Measurements from ENCODE around the gene C2CD2L.
"Not testable (repeated sequence)": the region's sequence is repeated elsewhere in the genome, so short reads cannot be mapped to it uniquely, and the experiment has no call there.

The C2CD2L gene

GRCh38 chr11:119100994-119101758 is 6.0 kb upstream of the C2CD2L start:
- Histone ChIP-seq H3K4me1 (peaks cover 15% of the 10 kb centered on the region), H3K27me3 (ENCODE audit: low read depth) (no peaks in the 10 kb centered on the region), H3K4me3 (peak overlapping the region; percentile 71), H3K36me3 (replicated peaks) (peaks cover 29% of the 10 kb centered on the region), H3K9me3 (no peaks in the 10 kb centered on the region)
- in situ Hi-C loops (cut with MboI; ENCODE audit: low sequenced_read_pairs), result loop anchor here (5.0 kb wide), 1 partner anchor 96 kb away; no protein-coding TSS in a partner anchor
- peak in 1 of 2 experiments; percentile 60 for DNase-seq (ENCODE audit: low spot score in 2 of 2)

DNA sequence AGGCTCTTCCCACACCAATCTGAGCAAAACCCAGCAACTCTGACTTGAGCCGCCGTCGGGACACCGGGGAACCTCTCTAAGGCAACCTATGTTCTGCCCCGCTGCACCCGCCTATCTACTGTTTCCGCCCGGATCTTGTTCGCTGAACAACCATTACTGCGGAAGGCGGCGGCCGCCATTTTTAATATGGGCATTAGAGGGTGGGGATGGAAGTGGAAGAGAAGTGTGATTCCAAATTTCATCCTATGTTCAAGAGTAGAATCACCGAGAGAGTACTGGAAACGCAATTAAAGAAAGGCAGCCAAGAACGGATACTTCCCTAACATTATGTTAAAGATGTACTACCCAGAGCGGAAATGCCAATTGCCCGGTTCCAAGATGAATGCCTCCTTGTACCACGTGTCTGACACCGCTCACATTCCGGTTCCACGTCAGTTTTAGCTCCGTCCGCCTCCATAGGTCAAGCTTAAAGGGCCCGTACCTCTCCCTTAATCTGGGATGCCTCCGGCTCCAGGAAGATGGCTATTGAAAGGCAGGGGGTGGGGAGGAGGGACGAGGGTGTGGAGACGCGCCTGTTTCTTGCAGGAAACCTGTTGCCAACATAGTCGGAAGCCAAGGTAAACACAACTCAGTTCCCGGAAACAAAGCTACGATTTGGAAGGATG is 5.3 kb upstream of the C2CD2L start, which contains the start of gene DPAGT1:
DPAGT1 (minus strand) TSS at position 95 of the 665 bp plus-strand sequence. CDS start 198 bp downstream, outside the sequence.
- Histone ChIP-seq H3K9me3 (no peaks in the 10 kb centered on the region), H3K27me3 (ENCODE audit: low read depth) (no peaks in the 10 kb centered on the region), H3K36me3 (replicated peaks) (peaks cover 22% of the 10 kb centered on the region), H3K4me3 (peak within 1 kb of the TSS; percentile 71), H3K4me1 (peaks cover 23% of the 10 kb centered on the region)
- peak; percentile 95 to 97 for DNase-seq (ENCODE audit: low spot score in 2 of 2)
- in situ Hi-C loops (cut with MboI; ENCODE audit: low sequenced_read_pairs), result loop anchor here (5.0 kb wide), 1 partner anchor 95 kb away; no protein-coding TSS in a partner anchor

- Histone ChIP-seq H3K4me1 (peaks cover 24% of the 10 kb centered on the region), H3K4me3 (peak overlapping the region; percentile 71)
- DNase-seq (ENCODE audit: low spot score in 2 of 2); H3K27me3 ChIP-seq (ENCODE audit: low read depth); H3K36me3 ChIP-seq (replicated peaks); H3K9me3 ChIP-seq: not testable (repeated sequence)
- in situ Hi-C loops (cut with MboI; ENCODE audit: low sequenced_read_pairs), result loop anchor here (5.0 kb wide), 1 partner anchor 94 kb away; no protein-coding TSS in a partner anchor
Measured at GRCh38 chr11:119103161-119103664, 3.9 kb upstream of the C2CD2L start.

GRCh38 chr11:119103793-119104192 is 3.4 kb upstream of the C2CD2L start:
- in situ Hi-C loops (cut with MboI; ENCODE audit: low sequenced_read_pairs), result loop anchor here (5.0 kb wide), 1 partner anchor 94 kb away; no protein-coding TSS in a partner anchor
- DNase-seq (ENCODE audit: low spot score in 2 of 2), result no peak

GRCh38 chr11:119107538-119108145 is 498 bp downstream of the C2CD2L start:
- Histone ChIP-seq H3K36me3 (replicated peaks) (peaks cover 12% of the 10 kb centered on the region), H3K9me3 (no peaks in the 10 kb centered on the region), H3K4me3 (peak overlapping the region; percentile 73), H3K27me3 (ENCODE audit: low read depth) (no peaks in the 10 kb centered on the region), H3K4me1 (peaks cover 21% of the 10 kb centered on the region)
- DNase-seq (ENCODE audit: low spot score in 2 of 2), result no peak
- in situ Hi-C loops (cut with MboI; ENCODE audit: low sequenced_read_pairs), result no loop called here

More at GRCh38 chr11:119103793-119104192, 3.4 kb upstream of the C2CD2L start:
- H3K36me3 ChIP-seq (replicated peaks), result peaks cover 3% of the 10 kb centered on the region
- H3K27me3 ChIP-seq (ENCODE audit: low read depth), result no peaks in the 10 kb centered on the region
- H3K4me1 ChIP-seq, result peaks cover 29% of the 10 kb centered on the region
- no peaks in the 10 kb centered on the region for H3K9me3 ChIP-seq
- H3K4me3 ChIP-seq, result no peak overlapping the region

DNA sequence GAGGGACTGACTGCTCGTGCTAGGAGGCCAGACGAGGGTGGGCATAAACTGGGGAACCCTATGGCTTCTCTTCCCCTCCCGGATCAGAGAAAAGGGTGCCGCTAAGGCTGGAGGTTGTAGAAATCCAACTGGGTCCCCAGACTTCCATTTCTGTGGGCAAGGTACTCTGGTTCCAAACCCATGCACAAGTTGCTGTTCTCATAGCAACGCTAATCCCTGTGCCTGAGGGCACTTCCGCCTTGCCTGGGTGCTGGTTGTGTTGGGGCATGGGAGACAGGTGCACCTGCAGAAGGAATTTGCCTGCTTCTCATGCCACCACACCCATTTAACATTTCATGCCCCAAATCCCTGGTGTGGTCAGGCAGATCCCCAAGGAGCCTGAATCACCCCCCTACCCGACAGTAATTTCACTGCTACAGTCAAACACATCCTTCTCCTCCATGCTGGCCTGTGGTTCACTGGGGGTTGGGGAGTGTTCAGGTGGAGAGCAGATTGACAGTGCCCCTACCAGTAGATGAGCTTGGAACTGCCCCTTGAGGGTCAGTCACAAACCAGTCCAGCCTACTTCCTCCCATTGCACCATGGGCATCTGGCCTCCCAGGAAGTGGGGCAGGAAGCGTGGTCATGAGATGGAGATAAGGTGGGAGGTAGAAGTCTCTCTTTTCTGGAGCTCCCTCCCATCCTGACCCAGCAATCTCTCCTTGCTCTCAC is 1.2 kb downstream of the C2CD2L start:
- DNase-seq (ENCODE audit: low spot score in 2 of 2), result peak; percentile 65 to 84
- Histone ChIP-seq H3K36me3 (replicated peaks) (peaks cover 14% of the 10 kb centered on the region), H3K9me3 (no peaks in the 10 kb centered on the region), H3K4me1 (peaks cover 16% of the 10 kb centered on the region), H3K27me3 (ENCODE audit: low read depth) (no peaks in the 10 kb centered on the region), H3K4me3 (peak overlapping the region; percentile 73)
- in situ Hi-C loops (cut with MboI; ENCODE audit: low sequenced_read_pairs), result no loop called here

DNA sequence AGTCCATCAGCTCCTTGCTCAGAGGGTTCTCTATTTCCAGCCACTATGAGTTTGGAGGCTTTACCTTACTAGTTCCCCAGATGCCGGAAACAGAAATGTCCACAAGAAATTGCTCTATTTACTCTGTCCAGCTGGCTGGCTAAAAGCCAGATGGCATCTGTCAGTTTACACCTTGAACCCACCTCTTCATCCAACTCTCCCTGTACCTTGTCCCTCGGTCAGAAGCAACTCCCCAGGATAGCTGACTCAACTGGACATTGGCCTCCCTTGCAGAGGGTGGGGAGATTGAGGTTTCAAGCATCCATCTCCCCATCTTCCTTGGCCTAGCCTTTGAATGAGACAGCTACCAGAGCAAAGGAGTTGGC is 1.7 kb downstream of the C2CD2L start:
- in situ Hi-C loops (cut with MboI; ENCODE audit: low sequenced_read_pairs), result no loop called here
- no peak for DNase-seq (ENCODE audit: low spot score in 2 of 2)
- Histone ChIP-seq H3K4me1 (peaks cover 16% of the 10 kb centered on the region), H3K36me3 (replicated peaks) (peaks cover 14% of the 10 kb centered on the region), H3K9me3 (no peaks in the 10 kb centered on the region), H3K27me3 (ENCODE audit: low read depth) (no peaks in the 10 kb centered on the region), H3K4me3 (no peak overlapping the region; the same call in 1 of the 2 replicates)

- DNase-seq (ENCODE audit: low spot score in 2 of 2), result no peak
- H3K4me1 ChIP-seq, result peaks cover 16% of the 10 kb centered on the region
- H3K36me3 ChIP-seq (replicated peaks), result peaks cover 20% of the 10 kb centered on the region
- no peak overlapping the region for H3K4me3 ChIP-seq
- in situ Hi-C loops (cut with MboI; ENCODE audit: low sequenced_read_pairs), result loop anchor here (5.0 kb wide), 1 partner anchor 52 kb away; no protein-coding TSS in a partner anchor
- H3K27me3 ChIP-seq (ENCODE audit: low read depth), result no peaks in the 10 kb centered on the region
- no peaks in the 10 kb centered on the region for H3K9me3 ChIP-seq
Measured at GRCh38 chr11:119109843-119110242, 2.7 kb downstream of the C2CD2L start.

DNA sequence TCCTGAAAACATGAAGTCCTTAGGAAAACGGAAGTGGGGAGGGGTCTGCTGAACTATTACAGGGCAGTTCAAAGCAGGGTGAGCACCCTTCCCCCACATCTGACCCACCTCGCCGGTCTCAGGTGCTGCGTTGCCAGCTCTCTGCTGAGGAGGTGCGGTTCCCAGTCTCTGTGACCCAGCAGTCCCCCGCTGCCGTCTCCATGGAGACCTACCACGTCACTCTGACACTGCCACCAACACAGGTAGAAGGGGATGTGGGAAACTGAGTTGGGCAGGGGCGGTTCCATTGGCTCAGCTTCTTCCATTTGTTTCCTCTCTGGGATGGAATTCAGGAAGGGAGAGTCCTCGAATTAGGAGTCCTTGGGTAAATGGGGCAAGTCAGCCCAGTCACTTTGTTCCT is 3.3 kb downstream of the C2CD2L start:
- Histone ChIP-seq H3K9me3 (no peaks in the 10 kb centered on the region), H3K27me3 (ENCODE audit: low read depth) (no peaks in the 10 kb centered on the region), H3K4me3 (no peak overlapping the region), H3K4me1 (peaks cover 16% of the 10 kb centered on the region), H3K36me3 (replicated peaks) (peaks cover 23% of the 10 kb centered on the region)
- in situ Hi-C loops (cut with MboI; ENCODE audit: low sequenced_read_pairs), result loop anchor here (5.0 kb wide), 1 partner anchor 52 kb away; no protein-coding TSS in a partner anchor
- no peak for DNase-seq (ENCODE audit: low spot score in 2 of 2)

DNA sequence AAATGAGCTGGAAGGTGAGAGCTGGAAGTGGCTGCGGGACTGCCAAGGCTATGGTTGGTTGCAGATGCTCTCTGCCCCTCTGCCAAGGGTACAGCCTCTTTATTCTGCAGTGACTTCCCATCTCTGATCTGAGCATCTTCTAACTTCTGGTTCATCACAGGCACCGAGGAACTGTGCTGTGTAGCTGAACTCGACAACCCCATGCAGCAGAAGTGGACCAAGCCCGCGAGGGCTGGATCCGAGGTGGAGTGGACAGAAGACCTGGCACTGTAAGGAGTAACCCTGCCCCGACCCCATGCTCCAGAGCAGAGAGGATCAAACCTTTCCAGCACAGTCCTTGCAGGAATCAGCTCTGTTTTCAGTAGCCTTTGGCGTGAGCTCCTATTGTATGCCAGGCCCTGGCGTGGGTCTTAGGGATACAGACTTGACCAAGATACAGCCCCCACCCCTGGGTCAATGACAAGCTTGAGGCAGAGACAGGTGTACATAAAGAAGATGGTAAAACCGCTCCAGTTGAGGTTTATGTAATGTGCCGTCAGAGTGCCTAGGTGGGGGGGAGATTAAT is 4.3 kb downstream of the C2CD2L start:
- H3K9me3 ChIP-seq, result no peaks in the 10 kb centered on the region
- no peaks in the 10 kb centered on the region for H3K27me3 ChIP-seq (ENCODE audit: low read depth)
- H3K4me1 ChIP-seq, result peaks cover 13% of the 10 kb centered on the region
- in situ Hi-C loops (cut with MboI; ENCODE audit: low sequenced_read_pairs), result loop anchor here (5.0 kb wide), 1 partner anchor 51 kb away; no protein-coding TSS in a partner anchor
- H3K4me3 ChIP-seq, result no peak overlapping the region
- DNase-seq (ENCODE audit: low spot score in 2 of 2), result no peak
- H3K36me3 ChIP-seq (replicated peaks), result peaks cover 25% of the 10 kb centered on the region

DNA sequence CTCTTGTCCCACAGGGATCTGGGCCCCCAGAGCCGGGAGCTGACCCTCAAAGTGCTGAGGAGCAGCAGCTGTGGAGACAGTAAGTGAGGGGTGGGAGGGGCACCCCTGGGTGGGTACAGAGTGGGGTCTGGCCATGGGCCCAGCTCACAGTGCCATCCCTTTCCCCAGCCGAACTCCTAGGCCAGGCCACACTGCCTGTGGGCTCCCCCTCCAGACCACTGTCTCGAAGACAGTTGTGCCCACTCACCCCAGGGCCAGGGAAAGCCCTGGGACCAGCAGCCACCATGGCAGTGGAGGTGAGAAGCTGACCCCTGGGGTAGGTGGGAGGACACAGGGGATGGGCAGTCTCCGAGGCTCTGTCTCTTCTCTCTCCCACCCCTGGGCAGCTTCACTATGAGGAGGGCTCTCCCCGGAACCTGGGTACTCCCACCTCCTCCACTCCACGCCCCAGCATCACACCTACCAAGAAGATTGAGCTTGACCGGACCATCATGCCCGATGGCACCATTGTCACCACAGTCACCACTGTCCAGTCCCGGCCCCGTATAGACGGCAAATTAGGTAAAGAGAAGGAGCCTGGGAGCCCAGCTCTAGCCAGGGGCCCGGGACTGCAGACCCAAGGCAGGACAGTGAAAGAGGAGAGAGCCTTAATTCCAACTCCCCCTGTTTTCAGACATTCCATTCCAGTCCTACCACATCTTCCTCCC is 5.3 kb downstream of the C2CD2L start:
- in situ Hi-C loops (cut with MboI; ENCODE audit: low sequenced_read_pairs), result loop anchor here (5.0 kb wide), 1 partner anchor 50 kb away; no protein-coding TSS in a partner anchor
- H3K27me3 ChIP-seq (ENCODE audit: low read depth), result no peaks in the 10 kb centered on the region
- H3K36me3 ChIP-seq (replicated peaks), result peaks cover 25% of the 10 kb centered on the region
- no peak overlapping the region for H3K4me3 ChIP-seq
- DNase-seq (ENCODE audit: low spot score in 2 of 2), result no peak
- peaks cover 7% of the 10 kb centered on the region for H3K4me1 ChIP-seq
- H3K9me3 ChIP-seq, result no peaks in the 10 kb centered on the region

- Histone ChIP-seq H3K36me3 (replicated peaks) (peaks cover 25% of the 10 kb centered on the region), H3K9me3 (no peaks in the 10 kb centered on the region), H3K27me3 (ENCODE audit: low read depth) (no peaks in the 10 kb centered on the region), H3K4me3 (no peak overlapping the region), H3K4me1 (peaks cover 2% of the 10 kb centered on the region)
- in situ Hi-C loops (cut with MboI; ENCODE audit: low sequenced_read_pairs), result loop anchor here (5.0 kb wide), 1 partner anchor 49 kb away; no protein-coding TSS in a partner anchor
- no peak for DNase-seq (ENCODE audit: low spot score in 2 of 2)
Measured at GRCh38 chr11:119113716-119114115, 6.6 kb downstream of the C2CD2L start.
